ENCODE results near the gene FTO. TPM values are rescaled to one million over a fixed set of nuclear protein-coding genes. Genes with fewer than 3 reads are reported as not detected.
"Not testable (repeated sequence)": the region's sequence is repeated elsewhere in the genome, so short reads cannot be mapped to it uniquely, and the experiment has no call there.

Gene FTO
- 45.2 TPM for total RNA-seq

DNA sequence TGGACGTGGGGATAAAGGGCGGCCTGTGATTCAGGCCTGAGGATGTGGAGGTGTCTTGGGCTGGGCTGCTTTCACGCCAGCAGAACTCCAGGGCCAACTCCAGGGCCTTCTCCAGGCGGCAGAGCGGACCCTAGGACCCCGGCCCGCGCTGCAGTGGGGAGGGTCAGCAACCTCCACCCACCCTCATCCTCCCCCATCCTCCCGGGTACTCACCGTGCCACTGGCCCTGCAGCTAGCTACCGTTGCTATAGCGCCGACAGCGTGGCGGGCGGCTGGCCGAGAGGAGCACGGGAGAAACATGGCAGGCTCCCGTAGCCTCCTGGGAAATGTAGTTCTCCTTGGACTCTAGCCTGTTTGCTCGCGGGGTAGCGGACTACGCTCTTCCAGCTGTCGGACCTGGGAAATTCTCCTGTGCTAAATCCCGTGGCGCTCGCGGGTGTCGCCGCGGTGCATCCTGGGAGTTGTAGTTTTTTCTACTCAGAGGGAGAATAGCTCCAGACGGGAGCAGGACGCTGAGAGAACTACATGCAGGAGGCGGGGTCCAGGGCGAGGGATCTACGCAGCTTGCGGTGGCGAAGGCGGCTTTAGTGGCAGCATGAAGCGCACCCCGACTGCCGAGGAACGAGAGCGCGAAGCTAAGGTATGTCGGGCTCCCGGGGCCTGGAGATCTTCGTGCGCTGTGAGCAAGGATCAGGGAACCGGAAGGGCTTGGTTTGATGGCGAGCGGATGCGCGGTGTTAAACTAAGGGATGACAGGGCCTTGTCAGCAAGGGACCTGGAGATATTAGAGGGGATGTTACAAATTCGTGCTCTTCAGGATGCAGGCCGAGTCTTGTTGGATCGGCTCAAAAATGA lies at the start of gene FTO, which contains the start of gene RPGRIP1L:
TSS of gene FTO (plus strand) at position 567 of the 855 bp plus-strand sequence.
TSS of gene RPGRIP1L (minus strand) at position 270 of the 855 bp plus-strand sequence. CDS start 3,136 bp downstream, outside the sequence.
- Histone ChIP-seq H3K4me3 (ENCODE audit: low read length) (peak within 1 kb of the TSS; percentile 62), H3K4me1 (ENCODE audit: insufficient read depth, low read length) (peaks cover 18% of the 10 kb centered on the region)

DNA sequence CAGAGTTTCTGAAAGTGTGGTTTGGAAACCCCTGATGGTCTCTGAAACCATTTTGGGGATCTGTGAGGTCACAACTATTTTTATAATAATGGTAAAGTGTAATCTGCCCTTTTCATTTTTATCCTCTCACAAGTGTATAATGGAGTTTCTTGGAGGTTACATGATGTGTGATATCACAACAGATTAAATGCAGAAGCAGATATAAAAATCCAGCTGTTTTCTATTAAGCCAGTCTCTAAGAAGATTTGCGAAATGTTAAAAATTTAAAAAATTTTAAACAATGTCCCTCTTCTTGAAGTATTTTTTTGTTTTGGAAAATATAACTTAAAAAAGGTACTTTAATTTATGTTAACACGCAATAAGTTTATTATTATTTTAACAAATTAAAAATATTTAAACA lies 49.0 kb upstream of the FTO start:
- Histone ChIP-seq H3K4me3 (ENCODE audit: low read length) (no peak overlapping the region), H3K9me3 (ENCODE audit: low read depth, low read length) (no peaks in the 10 kb centered on the region), H3K4me1 (ENCODE audit: insufficient read depth, low read length) (no peaks in the 10 kb centered on the region), H3K27me3 (ENCODE audit: insufficient read depth, low read length) (no peaks in the 10 kb centered on the region)

More for the DNA sequence above, at the start of gene FTO, which contains the start of gene RPGRIP1L:
- no peaks in the 10 kb centered on the region for H3K9me3 ChIP-seq (ENCODE audit: low read depth, low read length)
- no peaks in the 10 kb centered on the region for H3K27me3 ChIP-seq (ENCODE audit: insufficient read depth, low read length)

GRCh38 chr16:53662072-53662471 lies 41.9 kb upstream of the FTO start:
- no peak overlapping the region for H3K4me3 ChIP-seq (ENCODE audit: low read length)
- H3K4me1 ChIP-seq (ENCODE audit: insufficient read depth, low read length), result no peaks in the 10 kb centered on the region
- H3K27me3 ChIP-seq (ENCODE audit: insufficient read depth, low read length), result no peaks in the 10 kb centered on the region
- H3K9me3 ChIP-seq (ENCODE audit: low read depth, low read length), result no peaks in the 10 kb centered on the region

DNA sequence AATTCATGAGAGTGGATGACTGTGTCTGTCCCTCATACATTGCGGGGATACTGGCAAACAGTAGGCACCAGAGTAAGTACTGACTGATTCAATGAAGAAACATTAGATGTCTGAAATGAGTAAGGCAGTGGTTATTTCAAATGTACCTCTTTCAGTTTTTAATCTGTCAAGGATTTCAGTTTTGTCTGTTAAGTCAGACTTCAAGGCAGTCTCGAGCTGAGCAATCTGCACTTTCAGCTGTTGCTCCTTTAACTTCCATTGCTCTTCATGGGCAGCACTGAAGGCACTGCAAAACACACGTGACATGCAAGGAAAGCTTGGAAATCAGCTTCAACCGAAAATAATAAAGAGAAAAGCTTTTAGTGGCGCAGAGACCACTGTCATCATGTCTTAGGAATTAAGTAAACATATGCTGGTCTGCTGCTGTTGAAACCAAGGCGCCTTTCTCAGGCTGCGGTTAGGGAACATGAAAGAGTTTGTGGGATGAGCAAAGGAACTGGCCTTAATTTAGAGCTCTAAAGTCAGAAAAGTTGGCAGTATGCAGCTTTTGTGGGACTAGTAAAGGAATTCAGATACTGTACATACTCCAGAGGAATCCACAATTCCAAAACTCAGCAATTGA lies 39.1 kb upstream of the FTO start:
- no peaks in the 10 kb centered on the region for H3K9me3 ChIP-seq (ENCODE audit: low read depth, low read length)
- H3K4me1 ChIP-seq (ENCODE audit: insufficient read depth, low read length), result no peaks in the 10 kb centered on the region
- H3K4me3 ChIP-seq (ENCODE audit: low read length), result no peak overlapping the region
- H3K27me3 ChIP-seq (ENCODE audit: insufficient read depth, low read length), result no peaks in the 10 kb centered on the region

DNA sequence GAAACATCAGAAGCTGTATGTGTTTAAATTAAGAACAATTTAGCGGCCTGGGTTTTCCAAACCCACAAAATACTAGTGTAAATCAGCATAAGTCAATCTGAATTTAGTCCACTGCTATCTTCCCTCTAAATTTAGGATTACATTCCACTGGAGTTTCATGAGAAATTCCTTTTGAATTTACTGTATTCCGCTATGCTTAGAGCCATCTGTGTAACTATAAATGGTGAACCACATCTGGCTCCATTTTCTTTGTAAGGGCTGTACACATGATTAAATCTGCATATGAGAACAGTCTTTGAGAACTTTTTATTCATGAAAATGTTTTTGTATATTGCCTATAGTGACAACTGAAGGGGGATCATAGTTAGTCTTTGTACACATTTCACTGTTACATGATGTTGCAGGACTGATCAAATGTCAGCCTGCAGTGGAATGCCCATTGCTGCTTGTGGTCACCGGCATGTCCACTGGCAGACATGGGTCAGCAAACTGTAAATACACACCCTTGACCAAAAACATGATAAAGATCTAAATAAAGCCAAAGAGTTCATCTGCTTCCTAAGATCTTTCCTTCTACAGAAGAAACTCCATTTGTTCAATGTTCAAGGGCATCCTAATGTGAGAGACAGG lies 37.1 kb upstream of the FTO start:
- H3K4me3 ChIP-seq (ENCODE audit: low read length), result no peak overlapping the region
- H3K27me3 ChIP-seq (ENCODE audit: insufficient read depth, low read length), result no peaks in the 10 kb centered on the region
- H3K4me1 ChIP-seq (ENCODE audit: insufficient read depth, low read length), result no peaks in the 10 kb centered on the region
- H3K9me3 ChIP-seq (ENCODE audit: low read depth, low read length), result no peaks in the 10 kb centered on the region

DNA sequence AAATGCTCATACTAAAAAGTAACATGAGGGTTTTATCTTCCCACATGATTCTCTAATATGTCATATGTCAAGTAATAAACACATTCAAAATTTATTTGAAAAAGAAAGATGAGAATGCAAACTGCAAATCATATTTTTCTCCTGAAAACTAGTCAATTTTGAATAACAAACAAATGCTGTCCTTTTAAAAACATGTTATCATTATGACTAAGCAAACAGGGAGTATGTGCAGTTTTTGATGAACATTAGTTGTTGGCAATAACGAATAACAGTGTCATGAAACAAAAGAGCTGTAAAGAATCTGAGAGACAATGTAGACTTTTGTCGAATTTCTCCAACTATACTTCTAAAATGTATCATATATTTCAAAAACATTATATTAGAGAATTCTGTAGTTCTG lies 35.1 kb upstream of the FTO start:
- H3K4me1 ChIP-seq (ENCODE audit: insufficient read depth, low read length), result no peaks in the 10 kb centered on the region
- no peaks in the 10 kb centered on the region for H3K9me3 ChIP-seq (ENCODE audit: low read depth, low read length)
- no peaks in the 10 kb centered on the region for H3K27me3 ChIP-seq (ENCODE audit: insufficient read depth, low read length)
- H3K4me3 ChIP-seq (ENCODE audit: low read length), result no peak overlapping the region

DNA sequence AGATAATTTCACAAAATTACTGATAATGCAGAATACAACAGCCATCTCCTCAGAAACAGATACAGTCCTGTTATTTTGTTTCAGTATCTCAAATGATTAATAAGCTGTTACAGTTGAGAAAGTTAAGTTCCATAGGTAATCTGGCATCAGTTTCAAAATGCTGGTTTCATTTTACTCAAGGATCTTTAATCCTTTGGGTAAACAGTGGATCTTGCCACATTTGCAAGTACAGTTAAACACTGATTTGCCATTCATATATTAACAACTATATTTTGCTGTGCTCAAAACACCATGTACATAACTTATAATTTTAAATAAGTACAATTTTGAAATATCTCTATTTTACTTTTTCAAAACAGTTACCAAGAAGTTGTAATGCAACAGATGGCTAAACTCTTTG lies 31.5 kb upstream of the FTO start:
- H3K4me3 ChIP-seq (ENCODE audit: low read length), result no peak overlapping the region
- H3K4me1 ChIP-seq (ENCODE audit: insufficient read depth, low read length), result no peaks in the 10 kb centered on the region
- H3K9me3 ChIP-seq (ENCODE audit: low read depth, low read length), result no peaks in the 10 kb centered on the region
- no peaks in the 10 kb centered on the region for H3K27me3 ChIP-seq (ENCODE audit: insufficient read depth, low read length)

GRCh38 chr16:53673189-53673588 lies 30.8 kb upstream of the FTO start:
- Histone ChIP-seq H3K4me3 (ENCODE audit: low read length) (no peak overlapping the region), H3K27me3 (ENCODE audit: insufficient read depth, low read length) (no peaks in the 10 kb centered on the region), H3K4me1 (ENCODE audit: insufficient read depth, low read length) (no peaks in the 10 kb centered on the region), H3K9me3 (ENCODE audit: low read depth, low read length) (no peaks in the 10 kb centered on the region)

DNA sequence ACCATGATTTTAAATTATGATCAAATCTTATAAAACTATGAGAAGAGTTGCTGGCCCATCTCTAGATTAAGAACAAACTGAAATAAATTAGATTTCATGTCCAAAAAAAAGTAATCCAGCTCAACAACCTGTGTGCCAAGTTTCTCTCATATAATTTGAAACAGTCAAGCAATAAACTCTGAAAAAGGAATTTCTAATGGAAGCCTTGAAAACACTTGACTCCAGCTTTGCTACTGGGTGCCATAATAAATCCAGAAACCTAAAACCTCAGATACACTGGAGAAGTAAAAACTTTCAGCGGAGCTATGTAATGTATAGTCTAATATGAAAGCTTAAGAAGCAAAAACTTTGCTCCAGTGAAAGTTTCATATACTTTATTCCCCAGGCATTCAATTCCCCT lies 25.8 kb upstream of the FTO start:
- Histone ChIP-seq H3K4me1 (ENCODE audit: insufficient read depth, low read length) (no peaks in the 10 kb centered on the region), H3K9me3 (ENCODE audit: low read depth, low read length) (no peaks in the 10 kb centered on the region), H3K27me3 (ENCODE audit: insufficient read depth, low read length) (no peaks in the 10 kb centered on the region), H3K4me3 (ENCODE audit: low read length) (no peak overlapping the region)

GRCh38 chr16:53678756-53679343 lies 25.1 kb upstream of the FTO start:
- no peaks in the 10 kb centered on the region for H3K9me3 ChIP-seq (ENCODE audit: low read depth, low read length)
- H3K4me1 ChIP-seq (ENCODE audit: insufficient read depth, low read length), result no peaks in the 10 kb centered on the region
- H3K27me3 ChIP-seq (ENCODE audit: insufficient read depth, low read length), result no peaks in the 10 kb centered on the region
- no peak overlapping the region for H3K4me3 ChIP-seq (ENCODE audit: low read length)

- Histone ChIP-seq H3K4me1 (ENCODE audit: insufficient read depth, low read length) (no peaks in the 10 kb centered on the region), H3K27me3 (ENCODE audit: insufficient read depth, low read length) (no peaks in the 10 kb centered on the region), H3K9me3 (ENCODE audit: low read depth, low read length) (no peaks in the 10 kb centered on the region), H3K4me3 (ENCODE audit: low read length) (no peak overlapping the region)
Observed at GRCh38 chr16:53680756-53681155, 23.2 kb upstream of the FTO start.

DNA sequence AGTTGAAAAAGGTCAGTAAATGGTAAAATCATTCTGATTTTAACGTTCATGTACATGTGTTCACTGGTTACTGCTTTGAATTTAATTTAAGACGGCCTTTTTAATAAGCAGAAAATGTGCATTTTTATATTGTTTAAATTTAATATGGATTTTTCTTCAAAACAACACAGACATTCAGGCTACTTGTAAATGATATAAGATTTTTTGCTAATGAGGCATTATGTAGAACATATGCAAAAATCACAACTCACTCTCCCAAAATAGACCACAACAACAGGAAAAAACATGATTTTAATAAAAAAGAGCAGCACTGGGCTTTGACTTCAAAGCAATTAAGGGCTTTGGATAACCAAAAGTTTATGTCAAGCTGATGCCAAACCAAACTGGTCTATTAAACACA lies 22.6 kb upstream of the FTO start:
- H3K9me3 ChIP-seq (ENCODE audit: low read depth, low read length), result no peaks in the 10 kb centered on the region
- H3K4me1 ChIP-seq (ENCODE audit: insufficient read depth, low read length), result no peaks in the 10 kb centered on the region
- no peak overlapping the region for H3K4me3 ChIP-seq (ENCODE audit: low read length)
- H3K27me3 ChIP-seq (ENCODE audit: insufficient read depth, low read length), result no peaks in the 10 kb centered on the region

DNA sequence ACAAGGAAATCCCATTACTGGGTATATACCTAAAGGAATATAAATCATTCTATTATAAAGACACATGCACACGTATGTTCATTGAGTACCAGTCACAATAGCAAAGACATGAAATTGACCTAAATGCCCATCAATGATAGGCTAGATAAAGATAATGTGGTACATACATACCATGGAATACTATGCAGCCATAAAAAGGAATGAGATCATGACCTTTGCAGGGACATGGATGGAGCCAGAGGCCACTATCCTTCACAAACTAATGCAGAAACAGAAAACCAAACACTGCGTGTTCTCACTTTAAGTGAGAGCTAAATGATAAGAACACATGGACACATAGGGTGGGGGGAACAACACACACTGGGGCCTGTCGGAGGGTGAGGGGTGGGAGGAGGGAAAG lies 18.6 kb upstream of the FTO start:
- H3K27me3 ChIP-seq (ENCODE audit: insufficient read depth, low read length); H3K4me3 ChIP-seq (ENCODE audit: low read length); H3K9me3 ChIP-seq (ENCODE audit: low read depth, low read length); H3K4me1 ChIP-seq (ENCODE audit: insufficient read depth, low read length): not testable (repeated sequence)

DNA sequence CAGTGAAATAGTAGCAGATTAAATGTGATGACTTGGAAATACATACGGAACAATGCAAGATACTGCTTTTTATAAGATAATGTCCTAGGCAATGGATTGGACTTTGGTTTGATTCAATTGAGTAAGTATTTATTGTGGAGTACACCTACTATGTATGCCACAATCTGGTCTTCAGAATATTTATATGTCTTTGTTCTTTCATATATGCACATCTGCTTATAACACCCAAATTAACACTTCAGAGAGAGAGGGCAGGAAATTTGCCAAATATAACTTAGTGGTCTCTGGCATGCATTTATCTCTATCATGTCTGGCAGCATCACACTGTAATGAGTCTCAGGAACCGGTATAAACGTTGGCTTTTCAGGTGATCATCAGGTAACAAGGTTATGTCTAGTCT lies 17.2 kb upstream of the FTO start:
- H3K4me1 ChIP-seq (ENCODE audit: insufficient read depth, low read length), result no peaks in the 10 kb centered on the region
- no peaks in the 10 kb centered on the region for H3K9me3 ChIP-seq (ENCODE audit: low read depth, low read length)
- no peaks in the 10 kb centered on the region for H3K27me3 ChIP-seq (ENCODE audit: insufficient read depth, low read length)
- H3K4me3 ChIP-seq (ENCODE audit: low read length), result no peak overlapping the region

GRCh38 chr16:53689636-53690035 lies 14.3 kb upstream of the FTO start:
- no peaks in the 10 kb centered on the region for H3K4me1 ChIP-seq (ENCODE audit: insufficient read depth, low read length)
- H3K27me3 ChIP-seq (ENCODE audit: insufficient read depth, low read length), result no peaks in the 10 kb centered on the region
- no peaks in the 10 kb centered on the region for H3K9me3 ChIP-seq (ENCODE audit: low read depth, low read length)
- no peak overlapping the region for H3K4me3 ChIP-seq (ENCODE audit: low read length)
